PC-3 (cell line): Measurements from ENCODE around the gene SMARCAL1. TPM values are rescaled to one million over a fixed set of nuclear protein-coding genes. Genes with fewer than 3 reads are reported as not detected.

Source experiments
- ATAC-seq: fragments of 200-7000 bp; cut with Tn5 transposase; 2 replicates; pipeline ENCODE4 v1.9.1; 2020; ENCODE audit warnings: mild to moderate bottlenecking, moderate library complexity
- BruUV-seq: library from RNA; stranded (reverse); fragments of 400-500 nt; replicated peaks from 2 replicates; lab custom pipeline; 2021; lab: Mats Ljungman, UMichigan
- CTCF ChIA-PET: fragments of 300-600 bp; sonication (Branson Sonifier 250); formaldehyde crosslinking; loops from one replicate; lab custom pipeline; 2022; ENCODE audit warnings: antibody characterized with exemption; lab: Charles Lee
- POLR2A ChIA-PET: fragments of 300-600 bp; sonication (Branson Sonifier 250); formaldehyde crosslinking; loops from one replicate; lab custom pipeline; 2022; ENCODE audit warnings: antibody characterized with exemption; ENCODE audit not compliant: unreplicated experiment; lab: Charles Lee
- DNase-seq: peaks from one replicate; pipeline ENCODE4 v3.0.0-alpha.2; 2015
- H2AFZ ChIP-seq: fragments of 300-600 bp; sonication (generic); 2 replicates; pipeline ENCODE4 v1.6.0; 2016; ENCODE audit warnings: antibody characterized with exemption, low read length
- H3F3A ChIP-seq: fragments of 300-600 bp; sonication (generic); one replicate; pipeline ENCODE4 v1.6.0; 2017; ENCODE audit warnings: antibody characterized with exemption, low read length, control low read depth, mild to moderate bottlenecking; ENCODE audit not compliant: unreplicated experiment
- H3K27ac ChIP-seq: fragments of 300-600 bp; sonication (generic); 2 replicates; pipeline ENCODE4 v1.5.1; 2016; ENCODE audit warnings: mild to moderate bottlenecking, low read length
- H3K27me3 ChIP-seq: fragments of 300-600 bp; sonication (generic); 2 replicates; pipeline ENCODE4 v1.6.1; 2016; ENCODE audit warnings: low read length, mixed read lengths
- H3K36me3 ChIP-seq: fragments of 300-600 bp; sonication (generic); 2 replicates; pipeline ENCODE4 v1.6.1; 2016; ENCODE audit warnings: low read depth, mixed run types, low read length, mixed read lengths
- H3K4me1 ChIP-seq: fragments of 300-600 bp; sonication (generic); 2 replicates; pipeline ENCODE4 v1.5.1; 2016; ENCODE audit warnings: low read length; ENCODE audit not compliant: insufficient read depth
- H3K4me2 ChIP-seq: fragments of 300-600 bp; sonication (generic); 2 replicates; pipeline ENCODE4 v1.6.0; 2016; ENCODE audit warnings: low read length
- H3K4me3 ChIP-seq: fragments of 300-600 bp; sonication (generic); 2 replicates; pipeline ENCODE4 v1.5.1; 2016; ENCODE audit warnings: mild to moderate bottlenecking, low read length, mixed read lengths
- H3K79me2 ChIP-seq: fragments of 300-600 bp; sonication (generic); 2 replicates; pipeline ENCODE4 v1.6.1; 2017; ENCODE audit warnings: low read length, mixed read lengths
- H3K9ac ChIP-seq: fragments of 300-600 bp; sonication (generic); 2 replicates; pipeline ENCODE4 v1.6.0; 2016; ENCODE audit warnings: mild to moderate bottlenecking, low read length
- H3K9me2 ChIP-seq: fragments of 300-600 bp; sonication (generic); replicated peaks from 2 replicates; pipeline ENCODE4 v1.6.1; 2016; ENCODE audit warnings: mixed run types, low read length, mixed read lengths
- H3K9me3 ChIP-seq: fragments of 300-600 bp; sonication (generic); 2 replicates; pipeline ENCODE4 v1.6.1; 2016; ENCODE audit warnings: low read length, mixed read lengths
- H4K20me1 ChIP-seq: fragments of 300-600 bp; sonication (generic); 2 replicates; pipeline ENCODE4 v1.6.1; 2016; ENCODE audit warnings: low read length, mixed read lengths
- EZH2 ChIP-seq: fragments of 300-600 bp; sonication (generic); IDR thresholded peaks from one replicate; pipeline ENCODE4 v1.6.1; 2017; ENCODE audit warnings: antibody characterized with exemption, mild to moderate bottlenecking, low read length; ENCODE audit not compliant: unreplicated experiment
- EZH2phosphoT487 ChIP-seq: fragments of 300-600 bp; sonication (generic); IDR thresholded peaks from 2 replicates; pipeline ENCODE4 v1.6.1; 2018; ENCODE audit warnings: mild to moderate bottlenecking, antibody characterized with exemption, low read length, borderline replicate concordance
- intact Hi-C: fragments of 100-400 bp; cut with micrococcal nuclease; formaldehyde crosslinking; loops from 2 replicates; pipeline ENCODE4 v1.9.0; 2023
- total RNA-seq: library from RNA; depleted of rRNA; stranded (reverse); fragments of >200 nt; gene quantifications from 2 replicates; pipeline ENCODE4 v1.2.3, GENCODE V29; 2014
- TF ChIP-seq, protein P1 (sequence below): fragments of 300-600 bp; sonication (generic); conservative IDR thresholded peaks from 2 replicates; pipeline ENCODE4 v1.5.1; 2017; ENCODE audit warnings: antibody characterized with exemption, low read depth, mild to moderate bottlenecking, low read length

Gene SMARCAL1
- total RNA-seq, 1 experiment from 2014 or later = 8.3 TPM

DNA sequence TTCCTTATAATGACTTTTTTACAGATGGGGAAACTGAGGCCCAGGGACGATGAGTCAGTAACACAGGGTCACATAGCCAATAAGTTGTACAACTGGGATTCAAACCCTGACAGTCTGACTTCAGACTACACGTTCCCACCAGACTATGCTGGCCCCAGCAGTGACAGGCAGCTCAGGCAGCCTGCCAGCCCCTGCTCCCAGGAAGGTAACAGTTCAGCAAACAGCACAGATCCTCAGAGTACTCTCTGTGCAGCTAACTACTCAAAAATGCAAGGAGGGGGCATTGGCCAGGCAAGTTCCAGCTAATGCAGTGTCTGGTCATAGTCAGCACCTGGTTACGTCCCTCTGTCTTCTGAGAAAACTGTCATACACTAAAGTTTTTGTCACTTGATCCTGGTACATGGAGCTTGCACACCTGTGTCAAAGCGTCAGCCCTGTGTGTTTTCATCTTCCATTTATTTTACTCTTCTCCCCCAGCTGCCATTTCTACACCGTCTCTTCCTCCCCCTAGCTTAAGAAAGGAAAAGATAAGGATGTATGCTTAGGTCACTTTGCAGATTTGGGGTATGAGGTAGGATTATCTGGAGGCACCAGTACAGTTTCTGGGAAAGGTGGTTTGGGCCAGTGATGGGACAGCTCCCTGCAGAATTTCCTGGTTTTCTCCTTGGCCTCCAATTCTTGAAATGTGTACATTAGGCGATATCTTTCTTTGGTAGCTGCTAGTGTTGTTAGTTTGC is 4.5 kb downstream of the SMARCAL1 start:
- H3K27me3 ChIP-seq = no peaks in the 10 kb centered on the region

GRCh38 chr2:216418981-216419380 is 6.7 kb downstream of the SMARCAL1 start:
- no peak overlapping the region for H3K4me3 ChIP-seq
- H3K9me3 ChIP-seq = no peaks in the 10 kb centered on the region
- BruUV-seq = no TSS peak
- no peaks in the 10 kb centered on the region for H3K79me2 ChIP-seq
- H3K9ac ChIP-seq = no peak overlapping the region
- no peaks in the 10 kb centered on the region for H3K4me1 ChIP-seq
- TF ChIP-seq, protein P1, sequence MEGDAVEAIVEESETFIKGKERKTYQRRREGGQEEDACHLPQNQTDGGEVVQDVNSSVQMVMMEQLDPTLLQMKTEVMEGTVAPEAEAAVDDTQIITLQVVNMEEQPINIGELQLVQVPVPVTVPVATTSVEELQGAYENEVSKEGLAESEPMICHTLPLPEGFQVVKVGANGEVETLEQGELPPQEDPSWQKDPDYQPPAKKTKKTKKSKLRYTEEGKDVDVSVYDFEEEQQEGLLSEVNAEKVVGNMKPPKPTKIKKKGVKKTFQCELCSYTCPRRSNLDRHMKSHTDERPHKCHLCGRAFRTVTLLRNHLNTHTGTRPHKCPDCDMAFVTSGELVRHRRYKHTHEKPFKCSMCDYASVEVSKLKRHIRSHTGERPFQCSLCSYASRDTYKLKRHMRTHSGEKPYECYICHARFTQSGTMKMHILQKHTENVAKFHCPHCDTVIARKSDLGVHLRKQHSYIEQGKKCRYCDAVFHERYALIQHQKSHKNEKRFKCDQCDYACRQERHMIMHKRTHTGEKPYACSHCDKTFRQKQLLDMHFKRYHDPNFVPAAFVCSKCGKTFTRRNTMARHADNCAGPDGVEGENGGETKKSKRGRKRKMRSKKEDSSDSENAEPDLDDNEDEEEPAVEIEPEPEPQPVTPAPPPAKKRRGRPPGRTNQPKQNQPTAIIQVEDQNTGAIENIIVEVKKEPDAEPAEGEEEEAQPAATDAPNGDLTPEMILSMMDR = no peak
- TF ChIP-seq EZH2 (no peak), EZH2phosphoT487 (no peak)
- H3F3A ChIP-seq = no peaks in the 10 kb centered on the region
- H2AFZ ChIP-seq = no peak overlapping the region
- DNase-seq (no peak), ATAC-seq (no peak)
- H4K20me1 ChIP-seq = no peaks in the 10 kb centered on the region
- H3K27ac ChIP-seq = no peak overlapping the region
- H3K4me2 ChIP-seq = no peak overlapping the region
- H3K36me3 ChIP-seq = peaks cover 16% of the 10 kb centered on the region; the same call in 1 of the 2 replicates
- POLR2A ChIA-PET = interaction anchor here (0.6 kb wide), 1 partner anchor 12 kb away, joined by 9 read pairs; no protein-coding TSS in a partner anchor
- intact Hi-C loops = no loop called here
- H3K9me2 ChIP-seq = no peaks in the 10 kb centered on the region
- CTCF ChIA-PET = no interaction called here
- no peaks in the 10 kb centered on the region for H3K27me3 ChIP-seq

More for the DNA sequence above, 4.5 kb downstream of the SMARCAL1 start:
- ATAC-seq = no peak
- H3K79me2 ChIP-seq = peaks cover 6% of the 10 kb centered on the region; the same call in 1 of the 2 replicates
- TF ChIP-seq, protein P1 = no peak
- TF ChIP-seq EZH2 (no peak), EZH2phosphoT487 (no peak)
- ChIA-PET POLR2A (interaction anchor here (0.6 kb wide), 1 partner anchor 78 kb away, joined by 4 read pairs; no protein-coding TSS in a partner anchor), CTCF (no interaction called here)
- no peak overlapping the region for H2AFZ ChIP-seq
- H3K9ac ChIP-seq = no peak overlapping the region
- H3K4me1 ChIP-seq = no peaks in the 10 kb centered on the region; the same call in 1 of the 2 replicates
- H3F3A ChIP-seq = no peaks in the 10 kb centered on the region
- H3K4me2 ChIP-seq = no peak overlapping the region
- no peak overlapping the region for H3K4me3 ChIP-seq
- peaks cover 8% of the 10 kb centered on the region; the same call in 1 of the 2 replicates for H3K36me3 ChIP-seq
- no peaks in the 10 kb centered on the region for H4K20me1 ChIP-seq
- H3K9me3 ChIP-seq = no peaks in the 10 kb centered on the region
- no peak overlapping the region for H3K27ac ChIP-seq
- no peak for DNase-seq
- intact Hi-C loops = no loop called here
- BruUV-seq = no TSS peak
- H3K9me2 ChIP-seq = no peaks in the 10 kb centered on the region

DNA sequence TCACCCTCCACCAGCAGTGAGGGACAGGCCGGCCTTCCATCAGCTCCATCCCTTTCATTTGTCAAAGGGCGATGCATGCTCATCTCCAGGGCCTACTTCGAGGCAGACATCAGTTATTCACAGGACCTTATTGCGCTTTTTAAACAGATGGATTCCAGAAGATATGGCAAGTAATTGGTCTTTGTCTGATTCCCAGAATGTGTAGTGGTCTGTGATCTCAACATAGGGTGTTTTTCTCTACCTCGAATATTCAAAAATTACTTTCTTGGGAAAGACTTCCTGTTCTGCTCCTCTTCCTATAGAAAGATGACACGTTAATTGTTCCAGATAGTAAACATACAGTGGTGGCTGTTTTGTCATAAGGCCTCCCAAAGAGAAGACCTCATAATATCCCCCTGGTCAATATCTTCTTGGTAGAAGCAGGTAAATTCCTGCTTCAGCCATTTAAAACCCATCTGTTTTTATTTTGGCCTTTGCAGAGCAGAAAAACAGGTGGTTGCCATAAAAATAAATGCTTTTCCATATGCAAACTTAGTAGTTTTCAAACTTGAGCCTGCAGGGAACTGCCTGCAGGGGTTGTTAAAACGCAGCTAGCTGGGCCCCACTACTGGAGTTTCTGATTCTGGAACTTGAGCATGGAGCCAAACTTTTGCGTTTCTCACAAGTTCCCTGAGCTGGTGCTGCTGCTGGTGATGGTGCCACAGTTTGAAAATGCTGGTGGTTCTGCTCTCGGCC is 8.2 kb downstream of the SMARCAL1 start:
- DNase-seq = no peak
- no peaks in the 10 kb centered on the region for H3K9me2 ChIP-seq
- ATAC-seq = no peak
- no peaks in the 10 kb centered on the region for H3K9me3 ChIP-seq
- ChIA-PET CTCF (no interaction called here), POLR2A (no interaction called here)
- TF ChIP-seq, protein P1 = no peak
- TF ChIP-seq EZH2 (no peak), EZH2phosphoT487 (no peak)
- H2AFZ ChIP-seq = no peak overlapping the region
- no peaks in the 10 kb centered on the region for H4K20me1 ChIP-seq
- H3K36me3 ChIP-seq = peaks cover 31% of the 10 kb centered on the region
- no peaks in the 10 kb centered on the region for H3K4me1 ChIP-seq
- no peaks in the 10 kb centered on the region for H3F3A ChIP-seq
- no peak overlapping the region for H3K4me2 ChIP-seq
- intact Hi-C loops = no loop called here
- H3K27ac ChIP-seq = no peak overlapping the region
- H3K9ac ChIP-seq = no peak overlapping the region
- no peaks in the 10 kb centered on the region for H3K79me2 ChIP-seq
- no peaks in the 10 kb centered on the region for H3K27me3 ChIP-seq
- BruUV-seq = no TSS peak
- H3K4me3 ChIP-seq = no peak overlapping the region
